H1 (cell line): ENCODE results near the gene TAF13. TPM values are rescaled to one million over a fixed set of nuclear protein-coding genes. Genes with fewer than 3 reads are reported as not detected.

Experiments
- BCL11A ChIP-seq, 2 experiments: IDR thresholded peaks; one replicate each; pipeline ENCODE4 v1.6.1; 2011; ENCODE audit warnings: low read depth in 2 of 2, low read length in 2 of 2, mild to moderate bottlenecking in 2 of 2
- EZH2 ChIP-seq: fragments of 200-600 bp; sonication (generic); IDR thresholded peaks from 2 replicates; pipeline ENCODE4 v1.7.1; 2012; ENCODE audit warnings: low read depth, mild to moderate bottlenecking, moderate library complexity, low read length, inconsistent platforms; ENCODE audit not compliant: severe bottlenecking
- HDAC6 ChIP-seq: IDR thresholded peaks from one replicate; pipeline ENCODE4 v1.7.1; 2012; ENCODE audit warnings: low read depth, mild to moderate bottlenecking, inconsistent platforms, low read length, moderate library complexity
- KDM4A ChIP-seq: IDR thresholded peaks from one replicate; pipeline ENCODE4 v1.7.1; 2012; ENCODE audit warnings: low read depth, mild to moderate bottlenecking, moderate library complexity, low read length, inconsistent platforms; ENCODE audit not compliant: severe bottlenecking
- POU5F1 ChIP-seq: IDR thresholded peaks from 2 replicates; pipeline ENCODE4 v1.6.1; 2011; ENCODE audit warnings: low read depth, mild to moderate bottlenecking, low read length, moderate library complexity
- RNF2 ChIP-seq: fragments of 200-900, 300-1000 bp; sonication (generic); IDR thresholded peaks from 2 replicates; pipeline ENCODE4 v1.7.1; 2016; ENCODE audit warnings: borderline replicate concordance, low read depth, mild to moderate bottlenecking, antibody characterized with exemption, low read length; ENCODE audit not compliant: poor library complexity, severe bottlenecking; ENCODE audit errors: missing control alignments
- SP1 ChIP-seq: IDR thresholded peaks from 2 replicates; pipeline ENCODE4 v1.6.1; 2011; ENCODE audit warnings: low read depth, low read length
- SP2 ChIP-seq: IDR thresholded peaks from 2 replicates; pipeline ENCODE4 v1.6.1; 2012; ENCODE audit warnings: mild to moderate bottlenecking, low read length, inconsistent platforms
- SP4 ChIP-seq: IDR thresholded peaks from 2 replicates; pipeline ENCODE4 v1.6.1; 2012; ENCODE audit warnings: low read length, inconsistent platforms
- polyA plus RNA-seq, 7 experiments: library from polyadenylated mRNA; depleted of rRNA in 3 of 7; stranded (reverse) in 5 of 7; unstranded in 2 of 7; fragments of >200 nt in 5 of 7; fragments of 200-250 nt in 2 of 7; gene quantifications; 1 replicate in 5 of 7; 2 replicates in 1 of 7; 4 replicates in 1 of 7; pipeline versions ENCODE4 v1.2.1 to v1.2.3, GENCODE V29; 2011 to 2013; ENCODE audit warnings: missing spikeins in 2 of 7, mixed read lengths in 2 of 7
- total RNA-seq: library from RNA; stranded (reverse); fragmentation: NEBNext Ultra II Directional; extraction: Animal tissue kit (Norgen Biotek cat#: 25700); gene quantifications from 2 replicates; pipeline ENCODE4 v1.2.1, GENCODE V29; 2021
- TF ChIP-seq, protein P1 (sequence below): fragments of 300-600 bp; sonication (generic); IDR thresholded peaks from 2 replicates; pipeline ENCODE4 v1.7.1; 2012; ENCODE audit warnings: low read length, moderate library complexity, mild to moderate bottlenecking, inconsistent platforms; ENCODE audit not compliant: insufficient replicate concordance

The TAF13 gene
- total and polyA plus RNA-seq, 2 of the 8 experiments (the other 6 are each of a cell fraction or from before 2014, with no cell fraction given), result 13.1 to 41.7 TPM

DNA sequence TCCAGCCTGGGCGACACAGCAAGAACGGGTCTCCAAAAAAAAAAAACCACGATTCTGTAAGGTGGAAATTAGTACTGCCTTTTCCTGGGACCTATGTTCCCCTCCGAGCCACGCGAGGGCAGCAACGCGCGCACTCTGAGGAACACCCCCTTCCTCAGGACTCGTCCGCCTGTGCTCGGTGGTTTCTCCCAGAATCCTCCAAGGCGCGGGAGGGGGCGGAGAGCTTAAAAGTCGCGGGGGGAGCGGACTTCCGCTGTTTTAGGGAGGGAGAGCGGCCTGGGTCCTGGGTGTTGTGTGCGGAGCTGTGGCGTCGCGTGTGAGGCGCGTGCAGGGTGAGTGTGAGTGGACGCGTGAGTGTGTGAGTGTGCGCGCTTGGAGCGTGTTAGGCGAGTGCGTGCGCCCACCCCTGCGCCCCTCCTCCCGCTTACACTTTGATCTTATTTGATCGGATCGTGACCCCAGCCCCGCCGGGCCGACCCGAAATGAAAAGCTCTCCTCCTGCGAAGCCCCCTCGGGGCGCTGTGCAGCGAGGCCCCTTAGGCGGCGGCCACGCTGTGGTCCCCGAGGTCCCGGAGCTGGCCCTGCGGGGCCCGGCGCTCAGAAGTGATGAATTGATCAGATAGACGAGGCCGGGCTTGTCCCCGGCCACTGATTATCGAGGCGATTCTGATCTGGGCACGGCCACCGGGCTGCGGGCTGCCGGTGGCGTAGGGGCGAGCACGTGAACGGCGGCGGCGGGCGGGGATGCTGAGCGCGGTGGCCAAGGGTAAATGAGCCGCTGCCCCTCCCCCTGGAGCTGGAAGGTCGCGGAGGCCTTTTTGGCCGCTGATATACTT lies 24.4 kb upstream of the TAF13 start (continued):
- TF ChIP-seq, protein P1, sequence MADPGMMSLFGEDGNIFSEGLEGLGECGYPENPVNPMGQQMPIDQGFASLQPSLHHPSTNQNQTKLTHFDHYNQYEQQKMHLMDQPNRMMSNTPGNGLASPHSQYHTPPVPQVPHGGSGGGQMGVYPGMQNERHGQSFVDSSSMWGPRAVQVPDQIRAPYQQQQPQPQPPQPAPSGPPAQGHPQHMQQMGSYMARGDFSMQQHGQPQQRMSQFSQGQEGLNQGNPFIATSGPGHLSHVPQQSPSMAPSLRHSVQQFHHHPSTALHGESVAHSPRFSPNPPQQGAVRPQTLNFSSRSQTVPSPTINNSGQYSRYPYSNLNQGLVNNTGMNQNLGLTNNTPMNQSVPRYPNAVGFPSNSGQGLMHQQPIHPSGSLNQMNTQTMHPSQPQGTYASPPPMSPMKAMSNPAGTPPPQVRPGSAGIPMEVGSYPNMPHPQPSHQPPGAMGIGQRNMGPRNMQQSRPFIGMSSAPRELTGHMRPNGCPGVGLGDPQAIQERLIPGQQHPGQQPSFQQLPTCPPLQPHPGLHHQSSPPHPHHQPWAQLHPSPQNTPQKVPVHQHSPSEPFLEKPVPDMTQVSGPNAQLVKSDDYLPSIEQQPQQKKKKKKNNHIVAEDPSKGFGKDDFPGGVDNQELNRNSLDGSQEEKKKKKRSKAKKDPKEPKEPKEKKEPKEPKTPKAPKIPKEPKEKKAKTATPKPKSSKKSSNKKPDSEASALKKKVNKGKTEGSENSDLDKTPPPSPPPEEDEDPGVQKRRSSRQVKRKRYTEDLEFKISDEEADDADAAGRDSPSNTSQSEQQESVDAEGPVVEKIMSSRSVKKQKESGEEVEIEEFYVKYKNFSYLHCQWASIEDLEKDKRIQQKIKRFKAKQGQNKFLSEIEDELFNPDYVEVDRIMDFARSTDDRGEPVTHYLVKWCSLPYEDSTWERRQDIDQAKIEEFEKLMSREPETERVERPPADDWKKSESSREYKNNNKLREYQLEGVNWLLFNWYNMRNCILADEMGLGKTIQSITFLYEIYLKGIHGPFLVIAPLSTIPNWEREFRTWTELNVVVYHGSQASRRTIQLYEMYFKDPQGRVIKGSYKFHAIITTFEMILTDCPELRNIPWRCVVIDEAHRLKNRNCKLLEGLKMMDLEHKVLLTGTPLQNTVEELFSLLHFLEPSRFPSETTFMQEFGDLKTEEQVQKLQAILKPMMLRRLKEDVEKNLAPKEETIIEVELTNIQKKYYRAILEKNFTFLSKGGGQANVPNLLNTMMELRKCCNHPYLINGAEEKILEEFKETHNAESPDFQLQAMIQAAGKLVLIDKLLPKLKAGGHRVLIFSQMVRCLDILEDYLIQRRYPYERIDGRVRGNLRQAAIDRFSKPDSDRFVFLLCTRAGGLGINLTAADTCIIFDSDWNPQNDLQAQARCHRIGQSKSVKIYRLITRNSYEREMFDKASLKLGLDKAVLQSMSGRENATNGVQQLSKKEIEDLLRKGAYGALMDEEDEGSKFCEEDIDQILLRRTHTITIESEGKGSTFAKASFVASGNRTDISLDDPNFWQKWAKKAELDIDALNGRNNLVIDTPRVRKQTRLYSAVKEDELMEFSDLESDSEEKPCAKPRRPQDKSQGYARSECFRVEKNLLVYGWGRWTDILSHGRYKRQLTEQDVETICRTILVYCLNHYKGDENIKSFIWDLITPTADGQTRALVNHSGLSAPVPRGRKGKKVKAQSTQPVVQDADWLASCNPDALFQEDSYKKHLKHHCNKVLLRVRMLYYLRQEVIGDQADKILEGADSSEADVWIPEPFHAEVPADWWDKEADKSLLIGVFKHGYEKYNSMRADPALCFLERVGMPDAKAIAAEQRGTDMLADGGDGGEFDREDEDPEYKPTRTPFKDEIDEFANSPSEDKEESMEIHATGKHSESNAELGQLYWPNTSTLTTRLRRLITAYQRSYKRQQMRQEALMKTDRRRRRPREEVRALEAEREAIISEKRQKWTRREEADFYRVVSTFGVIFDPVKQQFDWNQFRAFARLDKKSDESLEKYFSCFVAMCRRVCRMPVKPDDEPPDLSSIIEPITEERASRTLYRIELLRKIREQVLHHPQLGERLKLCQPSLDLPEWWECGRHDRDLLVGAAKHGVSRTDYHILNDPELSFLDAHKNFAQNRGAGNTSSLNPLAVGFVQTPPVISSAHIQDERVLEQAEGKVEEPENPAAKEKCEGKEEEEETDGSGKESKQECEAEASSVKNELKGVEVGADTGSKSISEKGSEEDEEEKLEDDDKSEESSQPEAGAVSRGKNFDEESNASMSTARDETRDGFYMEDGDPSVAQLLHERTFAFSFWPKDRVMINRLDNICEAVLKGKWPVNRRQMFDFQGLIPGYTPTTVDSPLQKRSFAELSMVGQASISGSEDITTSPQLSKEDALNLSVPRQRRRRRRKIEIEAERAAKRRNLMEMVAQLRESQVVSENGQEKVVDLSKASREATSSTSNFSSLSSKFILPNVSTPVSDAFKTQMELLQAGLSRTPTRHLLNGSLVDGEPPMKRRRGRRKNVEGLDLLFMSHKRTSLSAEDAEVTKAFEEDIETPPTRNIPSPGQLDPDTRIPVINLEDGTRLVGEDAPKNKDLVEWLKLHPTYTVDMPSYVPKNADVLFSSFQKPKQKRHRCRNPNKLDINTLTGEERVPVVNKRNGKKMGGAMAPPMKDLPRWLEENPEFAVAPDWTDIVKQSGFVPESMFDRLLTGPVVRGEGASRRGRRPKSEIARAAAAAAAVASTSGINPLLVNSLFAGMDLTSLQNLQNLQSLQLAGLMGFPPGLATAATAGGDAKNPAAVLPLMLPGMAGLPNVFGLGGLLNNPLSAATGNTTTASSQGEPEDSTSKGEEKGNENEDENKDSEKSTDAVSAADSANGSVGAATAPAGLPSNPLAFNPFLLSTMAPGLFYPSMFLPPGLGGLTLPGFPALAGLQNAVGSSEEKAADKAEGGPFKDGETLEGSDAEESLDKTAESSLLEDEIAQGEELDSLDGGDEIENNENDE, result no peak
- TF ChIP-seq SP2 (peak; percentile 86), HDAC6 (no peak), POU5F1 (no peak), SP4 (no peak; the same call in 1 of the 2 replicates), BCL11A (IDR thresholded peaks at IDR 0.05; ENCODE audit: low read depth in 2 of 2, low read length in 2 of 2) (peak in 1 of 2 experiments; percentile 18), RNF2 (peak; percentile 31), SP1 (peak; percentile 51; the same call in 1 of the 2 replicates), KDM4A (peak; percentile 90), EZH2 (no peak)
